Endothelial cell (in vitro differentiated cells): ENCODE results near the gene ANKMY1. TPM values are rescaled to one million over a fixed set of nuclear protein-coding genes. Genes with fewer than 3 reads are reported as not detected.

Experiments
- DNase-seq: peaks from one replicate; pipeline ENCODE4 v3.0.0; 2021; ENCODE audit warnings: low spot score
- H3K27ac Mint-ChIP-seq: one replicate; pipeline ENCODE4 v1.8.0; 2021; ENCODE audit warnings: mixed read lengths, inconsistent platforms; ENCODE audit not compliant: unreplicated experiment
- H3K27me3 Mint-ChIP-seq: one replicate; pipeline ENCODE4 v1.8.0; 2021; ENCODE audit warnings: mild to moderate bottlenecking, moderate library complexity, mixed read lengths, inconsistent platforms; ENCODE audit not compliant: unreplicated experiment
- H3K36me3 Mint-ChIP-seq: one replicate; pipeline ENCODE4 v1.8.0; 2021; ENCODE audit warnings: mild to moderate bottlenecking, low read depth, mixed read lengths, inconsistent platforms; ENCODE audit not compliant: unreplicated experiment
- H3K4me1 Mint-ChIP-seq: one replicate; pipeline ENCODE4 v1.8.0; 2021; ENCODE audit warnings: mild to moderate bottlenecking, mixed read lengths, inconsistent platforms; ENCODE audit not compliant: unreplicated experiment
- H3K4me3 Mint-ChIP-seq: one replicate; pipeline ENCODE4 v1.8.0; 2021; ENCODE audit warnings: mild to moderate bottlenecking, mixed read lengths, inconsistent platforms; ENCODE audit not compliant: unreplicated experiment
- H3K9me3 Mint-ChIP-seq: one replicate; pipeline ENCODE4 v1.8.0; 2021; ENCODE audit warnings: mixed read lengths, inconsistent platforms; ENCODE audit not compliant: unreplicated experiment
- total RNA-seq: library from RNA; stranded (reverse); fragmentation: NEBNext Ultra II Directional; extraction: Animal tissue kit (Norgen Biotek cat#: 25700); gene quantifications from one replicate; pipeline ENCODE4 v1.2.1, GENCODE V29; 2021; ENCODE audit not compliant: unreplicated experiment
- TF ChIP-seq, protein P1 (sequence below): fragments of 200-600 bp; sonication (generic); IDR thresholded peaks from one replicate; pipeline ENCODE4 v1.5.0; 2021; ENCODE audit warnings: antibody characterized with exemption; ENCODE audit not compliant: unreplicated experiment

The ANKMY1 gene
- total RNA-seq, 1 donor from 2014 or later = 5.6 TPM

DNA sequence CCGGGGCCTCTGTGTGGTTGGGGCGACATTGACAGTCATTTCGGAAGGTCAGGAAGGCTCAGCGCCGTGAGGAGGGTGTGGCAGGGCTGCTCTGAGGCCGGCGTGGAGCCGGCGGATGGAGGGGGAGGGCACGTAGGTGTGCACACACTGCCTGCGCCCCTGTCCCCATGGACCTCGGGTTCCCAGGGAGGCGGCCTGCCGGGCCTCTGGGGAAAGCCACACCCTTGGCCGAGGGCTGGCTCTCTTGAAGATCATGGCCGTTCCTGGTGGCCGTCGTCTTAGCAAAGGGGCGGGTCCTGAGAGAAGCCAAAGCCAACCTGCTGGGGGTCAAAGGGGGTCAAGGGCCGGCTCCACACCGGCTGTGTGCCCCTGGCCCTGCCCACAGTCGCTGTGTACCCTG lies 110.5 kb downstream of the ANKMY1 start:
- Mint-ChIP-seq H3K4me3 (no peak overlapping the region), H3K27ac (no peak overlapping the region), H3K4me1 (peaks cover 5% of the 10 kb centered on the region), H3K9me3 (no peaks in the 10 kb centered on the region), H3K27me3 (peaks cover 15% of the 10 kb centered on the region), H3K36me3 (no peaks in the 10 kb centered on the region)
- TF ChIP-seq, protein P1, sequence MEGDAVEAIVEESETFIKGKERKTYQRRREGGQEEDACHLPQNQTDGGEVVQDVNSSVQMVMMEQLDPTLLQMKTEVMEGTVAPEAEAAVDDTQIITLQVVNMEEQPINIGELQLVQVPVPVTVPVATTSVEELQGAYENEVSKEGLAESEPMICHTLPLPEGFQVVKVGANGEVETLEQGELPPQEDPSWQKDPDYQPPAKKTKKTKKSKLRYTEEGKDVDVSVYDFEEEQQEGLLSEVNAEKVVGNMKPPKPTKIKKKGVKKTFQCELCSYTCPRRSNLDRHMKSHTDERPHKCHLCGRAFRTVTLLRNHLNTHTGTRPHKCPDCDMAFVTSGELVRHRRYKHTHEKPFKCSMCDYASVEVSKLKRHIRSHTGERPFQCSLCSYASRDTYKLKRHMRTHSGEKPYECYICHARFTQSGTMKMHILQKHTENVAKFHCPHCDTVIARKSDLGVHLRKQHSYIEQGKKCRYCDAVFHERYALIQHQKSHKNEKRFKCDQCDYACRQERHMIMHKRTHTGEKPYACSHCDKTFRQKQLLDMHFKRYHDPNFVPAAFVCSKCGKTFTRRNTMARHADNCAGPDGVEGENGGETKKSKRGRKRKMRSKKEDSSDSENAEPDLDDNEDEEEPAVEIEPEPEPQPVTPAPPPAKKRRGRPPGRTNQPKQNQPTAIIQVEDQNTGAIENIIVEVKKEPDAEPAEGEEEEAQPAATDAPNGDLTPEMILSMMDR = no peak
- no peak for DNase-seq

DNA sequence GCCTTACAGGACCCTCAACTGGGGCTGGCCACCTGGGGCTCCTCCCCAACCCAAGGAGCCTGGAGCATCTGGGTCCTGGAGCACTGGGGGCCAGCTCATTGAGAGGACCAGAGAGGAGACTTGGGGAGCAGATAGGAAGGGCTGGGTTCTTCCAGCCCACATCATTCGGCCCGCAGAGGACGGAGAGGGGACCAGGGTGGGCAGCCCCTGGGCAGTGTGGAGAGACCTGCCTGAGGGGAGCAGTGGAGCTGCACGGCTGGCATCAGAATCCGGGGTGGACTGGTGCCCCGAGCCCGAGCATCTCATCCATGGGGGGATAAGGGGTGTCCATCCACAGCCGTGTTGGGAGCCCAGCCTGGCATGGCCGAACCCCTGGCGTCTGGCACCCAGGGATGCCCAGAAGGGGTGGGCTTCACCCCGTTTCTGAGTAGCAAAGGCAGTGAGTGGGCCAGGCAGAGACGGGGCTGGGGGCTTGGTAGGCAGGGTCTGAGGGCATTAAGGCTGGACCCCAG lies 111.1 kb downstream of the ANKMY1 start:
- Mint-ChIP-seq H3K27me3 (peaks cover 10% of the 10 kb centered on the region), H3K36me3 (no peaks in the 10 kb centered on the region), H3K4me3 (no peak overlapping the region), H3K27ac (no peak overlapping the region), H3K9me3 (no peaks in the 10 kb centered on the region), H3K4me1 (peaks cover 5% of the 10 kb centered on the region)
- TF ChIP-seq, protein P1 = no peak
- DNase-seq = no peak

DNA sequence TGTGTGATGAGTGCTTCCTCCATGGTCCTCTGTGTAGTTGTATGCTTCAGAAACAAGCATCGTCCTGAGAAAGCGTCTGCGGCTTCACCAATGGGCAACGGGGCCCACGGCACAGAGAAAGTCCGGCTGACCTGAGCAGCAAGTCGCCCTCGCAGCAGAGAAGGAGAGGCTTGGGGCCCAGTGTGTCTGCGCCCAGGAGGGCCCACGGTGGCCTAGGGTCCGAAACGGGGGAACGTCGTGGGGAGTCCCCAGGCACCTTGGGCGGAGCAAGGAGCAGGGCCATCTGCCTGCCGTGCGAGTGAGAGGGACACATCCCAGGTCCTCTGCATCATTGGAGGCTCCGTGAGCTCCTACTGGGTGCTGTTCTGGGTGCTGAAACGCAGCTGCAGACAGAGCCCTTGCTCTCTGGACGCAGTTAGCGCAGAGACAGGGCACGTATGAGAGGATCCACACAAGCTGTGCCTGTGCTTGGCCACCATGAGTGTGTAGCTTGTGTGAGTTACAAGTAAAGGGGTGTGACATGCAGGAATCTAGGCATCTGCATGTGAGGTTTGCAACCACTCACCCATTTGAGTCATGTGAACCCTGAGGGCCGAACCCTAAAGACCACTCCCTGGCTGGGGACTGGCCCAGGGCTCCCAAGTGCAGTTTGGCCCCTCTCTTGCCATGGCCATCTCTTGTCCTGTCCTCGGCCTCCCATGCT lies 111.7 kb downstream of the ANKMY1 start:
- Mint-ChIP-seq H3K4me3 (no peak overlapping the region), H3K36me3 (no peaks in the 10 kb centered on the region), H3K27ac (no peak overlapping the region), H3K27me3 (peaks cover 9% of the 10 kb centered on the region), H3K9me3 (no peaks in the 10 kb centered on the region), H3K4me1 (peaks cover 5% of the 10 kb centered on the region)
- no peak for DNase-seq
- TF ChIP-seq, protein P1 = no peak

DNA sequence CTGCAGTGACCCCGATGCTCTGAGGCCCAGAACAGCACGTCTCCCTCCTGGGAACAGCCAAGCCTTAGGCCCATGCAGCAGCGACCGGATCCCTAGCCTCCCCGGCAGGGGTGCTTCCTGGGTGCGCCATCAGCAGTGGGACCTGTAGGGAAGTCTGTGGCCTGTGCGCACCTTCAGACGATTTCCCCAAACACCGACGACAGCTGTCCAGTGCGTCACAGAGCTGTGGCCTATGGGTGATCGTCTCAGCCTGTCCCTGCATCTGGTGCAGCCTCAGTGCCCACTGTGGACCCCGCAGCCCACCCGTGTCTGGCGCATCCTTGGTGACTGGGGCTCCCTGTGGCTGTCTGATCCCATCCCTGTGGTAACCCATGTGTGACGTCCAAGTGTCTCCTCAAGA lies 113.3 kb downstream of the ANKMY1 start:
- Mint-ChIP-seq H3K4me1 (no peaks in the 10 kb centered on the region), H3K9me3 (no peaks in the 10 kb centered on the region), H3K27ac (no peak overlapping the region), H3K27me3 (peaks cover 4% of the 10 kb centered on the region), H3K4me3 (no peak overlapping the region), H3K36me3 (no peaks in the 10 kb centered on the region)
- TF ChIP-seq, protein P1 = no peak
- no peak for DNase-seq

DNA sequence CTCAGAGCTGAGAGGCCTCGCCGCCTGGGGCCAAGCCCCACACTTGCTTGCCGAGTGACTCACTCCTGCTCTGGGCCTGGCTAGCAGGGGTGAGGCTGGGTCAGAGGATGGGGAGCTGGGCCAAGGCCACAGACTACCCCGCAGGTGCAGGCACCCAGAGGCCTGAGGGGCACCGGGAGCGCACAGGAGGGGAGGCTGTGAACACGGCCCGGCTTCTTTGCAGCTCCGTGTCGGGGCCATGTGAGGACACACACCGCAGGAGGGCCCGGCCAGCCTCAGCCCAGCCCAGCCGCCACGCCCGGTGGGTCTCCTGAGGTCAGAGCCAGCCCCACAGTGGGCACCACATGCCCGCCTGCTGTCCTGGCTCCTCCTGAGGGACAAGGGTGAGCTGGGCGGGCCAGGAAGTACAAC lies 113.9 kb downstream of the ANKMY1 start:
- H3K4me3 Mint-ChIP-seq = no peak overlapping the region
- H3K36me3 Mint-ChIP-seq = no peaks in the 10 kb centered on the region
- TF ChIP-seq, protein P1 = no peak
- no peak overlapping the region for H3K27ac Mint-ChIP-seq
- no peak for DNase-seq
- no peaks in the 10 kb centered on the region for H3K9me3 Mint-ChIP-seq
- H3K4me1 Mint-ChIP-seq = no peaks in the 10 kb centered on the region
- H3K27me3 Mint-ChIP-seq = peaks cover 3% of the 10 kb centered on the region
